Activated naive CD4-positive, alpha-beta T cell (primary cell): ENCODE data around the gene ENPEP.
"Not testable (repeated sequence)": the region's sequence is repeated elsewhere in the genome, so short reads cannot be mapped to it uniquely, and the experiment has no call there.

Experiments
- DNase-seq, 4 experiments: peaks; one replicate each; lab custom pipeline; 2025; lab: John Stamatoyannopoulos, UW

The ENPEP gene

DNA sequence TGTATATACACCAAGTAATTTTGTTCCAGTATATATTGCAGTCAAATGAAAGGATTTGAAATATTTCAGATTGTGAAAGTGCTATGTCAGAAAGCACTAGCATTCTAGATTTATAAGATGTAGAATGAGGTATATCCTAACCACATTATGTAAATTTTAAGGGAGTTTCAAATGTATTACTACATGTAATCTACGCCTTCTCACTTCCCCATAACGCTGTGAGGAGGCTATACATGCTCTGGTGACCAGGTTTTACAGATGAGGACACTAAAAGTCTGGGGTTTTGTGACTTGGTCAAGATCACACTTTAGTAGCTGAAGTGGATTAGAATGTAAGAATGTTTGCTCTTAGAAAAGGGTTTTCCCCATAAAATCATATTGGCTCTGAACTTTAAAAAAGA is 8.1 kb downstream of the ENPEP start:
- no peak for DNase-seq

DNA sequence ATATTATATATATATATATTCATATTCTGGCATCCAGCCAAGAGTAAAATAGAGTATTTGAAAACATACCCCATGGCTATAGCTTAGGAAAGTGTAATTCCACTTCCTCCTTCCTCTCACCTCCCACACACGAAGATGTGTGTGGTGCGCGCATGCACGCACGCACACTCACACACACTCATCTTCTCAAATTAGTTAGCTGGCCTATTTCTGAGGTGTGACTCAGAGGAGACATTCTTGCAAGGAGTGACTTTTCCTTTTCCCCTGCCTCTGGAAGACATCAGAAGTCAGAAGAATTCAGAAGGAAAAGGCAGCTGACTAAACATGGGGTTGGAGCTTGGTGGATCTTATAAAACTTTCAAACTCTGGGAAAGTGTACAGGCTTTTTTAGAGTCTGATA is 8.8 kb downstream of the ENPEP start:
- DNase-seq: no peak

DNA sequence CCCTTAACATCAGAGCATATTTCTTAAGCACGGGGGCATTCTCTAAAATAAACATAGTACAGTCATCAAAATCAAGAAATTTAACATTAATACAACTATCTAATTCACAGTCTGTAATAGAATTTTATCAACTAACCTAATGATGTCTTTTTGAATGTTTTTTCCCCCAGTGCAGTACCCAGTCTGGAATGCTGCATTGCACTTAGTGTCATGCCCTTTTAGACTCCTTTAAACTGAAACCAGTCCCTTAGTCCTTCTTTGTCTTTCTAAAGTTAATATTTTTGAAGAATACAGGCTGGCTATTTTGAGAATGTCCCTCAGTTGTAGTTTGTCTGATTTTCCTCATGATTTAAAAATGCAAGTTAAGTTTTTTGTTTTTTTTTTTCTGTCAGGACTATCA is 9.5 kb downstream of the ENPEP start:
- no peak for DNase-seq

DNA sequence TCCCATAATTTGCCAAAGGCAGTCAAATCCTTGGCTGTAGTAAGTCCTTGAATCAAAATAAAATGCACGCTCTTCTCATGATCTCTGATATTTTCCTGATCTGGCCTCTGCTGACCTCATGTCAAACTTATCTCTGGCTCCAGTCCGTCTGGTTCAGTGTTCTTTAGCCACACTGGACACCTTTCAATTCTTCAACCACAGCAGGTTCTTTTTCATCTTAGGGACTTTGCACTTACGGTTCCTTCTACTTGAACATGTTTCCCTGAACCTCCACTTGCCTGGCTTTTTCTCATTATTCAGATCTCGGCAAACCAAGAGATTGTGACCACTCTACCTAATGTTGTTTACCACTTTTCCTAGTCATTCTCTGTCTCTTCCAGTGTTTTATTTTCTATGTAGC is 10.3 kb downstream of the ENPEP start:
- DNase-seq: no peak

DNA sequence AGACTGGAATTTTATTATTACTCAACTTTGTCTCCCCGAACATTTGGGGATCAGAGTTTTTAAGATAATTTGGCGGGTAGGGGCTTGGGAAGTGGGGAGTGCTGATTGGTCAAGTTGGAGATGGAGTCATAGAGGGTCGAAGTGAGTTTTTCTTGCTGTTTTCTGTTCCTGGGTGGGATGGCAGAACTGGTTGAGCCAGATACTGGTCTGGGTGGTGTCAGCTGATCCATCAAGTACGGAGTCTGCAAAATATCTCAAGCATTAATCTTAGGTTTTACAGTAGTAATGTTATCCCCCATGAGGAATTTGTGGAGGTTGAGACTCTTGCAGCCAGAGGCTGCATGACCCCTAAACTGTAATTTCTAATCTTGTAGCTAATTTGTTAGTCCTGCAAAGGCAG is 10.9 kb downstream of the ENPEP start:
- not testable (repeated sequence) for DNase-seq

DNA sequence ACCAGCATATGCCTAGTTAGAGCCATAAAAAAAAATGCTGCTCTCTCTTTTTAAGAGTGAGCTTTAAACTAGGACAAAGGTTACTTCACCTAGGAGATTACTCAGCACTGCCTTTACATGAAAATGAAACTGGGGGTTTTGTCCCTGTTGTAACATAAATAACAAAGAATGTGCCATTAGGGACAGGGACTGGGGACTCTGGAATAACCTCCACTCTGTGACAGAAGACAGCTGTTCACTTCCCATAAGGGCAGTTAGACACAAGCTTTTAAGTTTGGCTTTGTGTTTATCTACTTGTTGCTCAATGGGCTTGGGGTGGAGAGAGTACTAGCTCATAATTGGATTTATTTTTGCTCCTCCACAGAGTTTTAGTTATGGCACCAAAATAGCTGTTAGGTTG is 11.9 kb downstream of the ENPEP start:
- no peak for DNase-seq

DNA sequence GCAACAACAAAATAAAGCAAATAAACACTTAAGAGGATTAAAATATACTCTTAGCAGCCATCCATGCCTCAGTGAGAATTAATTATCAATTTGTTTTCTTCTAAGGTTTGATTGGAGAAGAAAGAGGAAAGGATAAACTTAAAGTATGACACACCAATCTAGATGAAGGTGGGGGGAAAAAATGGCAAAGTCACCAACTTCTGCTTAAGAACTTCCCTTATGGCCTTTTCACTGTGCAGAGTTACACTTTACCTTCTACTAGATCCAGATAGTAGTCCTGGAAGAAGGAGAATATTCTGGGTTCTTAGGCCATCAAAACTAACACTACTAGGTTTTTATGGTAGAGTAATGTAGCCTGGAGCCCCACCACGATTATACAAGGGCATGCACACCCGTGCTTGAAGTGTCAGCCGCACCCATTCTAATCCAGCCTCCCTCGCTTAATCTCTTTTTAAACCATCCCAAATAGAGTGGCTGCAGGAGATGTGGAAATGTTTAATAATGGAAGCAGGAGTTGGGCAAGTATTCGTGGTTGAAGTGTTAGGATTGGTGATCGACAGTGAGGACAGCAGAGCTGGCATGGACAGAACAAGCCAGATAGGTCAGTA is 14.1 kb downstream of the ENPEP start:
- no peak for DNase-seq

DNA sequence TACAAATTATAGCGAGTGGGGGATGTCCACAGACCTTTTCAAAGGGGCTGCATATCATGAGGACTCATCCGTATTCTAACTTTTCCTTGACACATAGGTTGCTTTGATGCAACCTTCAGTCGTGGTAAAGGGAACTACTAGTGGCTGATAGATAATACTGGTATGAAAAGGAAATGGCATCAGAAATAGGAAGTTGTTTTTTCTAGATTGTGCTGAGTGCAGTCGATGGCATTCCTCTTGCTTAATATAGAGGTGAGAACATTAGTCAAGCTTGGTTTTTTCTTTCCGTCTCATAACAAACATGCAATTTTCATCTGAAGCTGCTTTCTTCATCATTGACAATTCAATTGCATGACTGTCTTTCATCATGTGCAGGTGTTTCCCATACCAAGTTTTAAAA is 16.6 kb downstream of the ENPEP start:
- DNase-seq: no peak

DNA sequence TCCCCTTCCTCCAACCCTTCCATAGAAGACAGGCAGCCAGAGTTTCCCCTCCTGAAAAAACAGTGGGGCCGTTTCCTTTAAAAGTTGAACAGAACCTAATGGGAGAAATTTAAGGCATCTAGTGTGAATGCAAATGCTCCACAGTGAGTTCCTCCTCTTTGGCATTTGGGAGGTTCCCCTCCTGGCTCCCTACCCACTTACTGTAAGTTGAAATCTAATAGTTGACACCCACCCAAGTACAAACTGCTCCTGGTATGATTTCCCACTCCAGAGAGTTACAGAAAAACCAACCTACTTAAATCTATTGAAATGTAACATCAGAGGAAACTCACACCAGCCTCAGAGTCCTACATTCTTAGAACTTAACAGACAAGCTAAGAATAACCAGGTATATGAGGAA is 17.6 kb downstream of the ENPEP start:
- no peak for DNase-seq

DNA sequence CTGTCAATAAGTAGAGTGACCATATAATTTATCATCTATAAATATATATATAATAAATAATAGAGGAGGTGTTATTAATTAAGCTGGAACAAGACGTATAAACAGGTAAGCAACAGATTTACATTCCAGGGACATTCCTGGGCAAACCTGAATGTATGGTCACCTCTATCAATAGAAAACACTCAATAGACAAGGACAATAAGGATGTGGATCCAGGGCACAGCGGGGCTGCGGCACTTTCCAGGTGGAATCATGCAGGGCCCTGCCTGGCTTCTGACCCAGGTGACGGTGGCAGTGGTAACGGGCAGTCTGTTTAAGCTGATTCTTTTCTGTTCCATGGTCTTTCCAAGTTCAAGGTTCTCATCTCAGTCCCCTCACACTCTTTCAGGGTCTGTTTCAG is 22.5 kb downstream of the ENPEP start:
- no peak for DNase-seq

DNA sequence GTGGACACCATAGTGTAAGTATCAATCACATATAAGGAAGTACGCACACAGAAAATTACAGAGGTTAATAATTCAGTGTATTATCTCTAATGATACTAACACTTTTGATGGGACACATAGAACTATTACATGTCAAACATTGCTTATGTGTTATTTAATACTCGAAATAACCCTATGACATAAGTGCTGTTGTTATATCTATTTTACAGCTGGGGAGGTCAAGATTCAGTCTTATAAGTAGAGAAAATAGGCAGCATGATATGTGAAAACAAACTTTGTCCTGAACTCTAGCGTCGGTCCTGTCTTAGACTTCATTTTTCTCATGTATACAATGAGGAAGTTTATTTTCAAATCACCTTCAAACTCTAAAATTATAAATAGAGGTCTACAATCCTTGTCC is 23.2 kb downstream of the ENPEP start:
- DNase-seq: no peak

DNA sequence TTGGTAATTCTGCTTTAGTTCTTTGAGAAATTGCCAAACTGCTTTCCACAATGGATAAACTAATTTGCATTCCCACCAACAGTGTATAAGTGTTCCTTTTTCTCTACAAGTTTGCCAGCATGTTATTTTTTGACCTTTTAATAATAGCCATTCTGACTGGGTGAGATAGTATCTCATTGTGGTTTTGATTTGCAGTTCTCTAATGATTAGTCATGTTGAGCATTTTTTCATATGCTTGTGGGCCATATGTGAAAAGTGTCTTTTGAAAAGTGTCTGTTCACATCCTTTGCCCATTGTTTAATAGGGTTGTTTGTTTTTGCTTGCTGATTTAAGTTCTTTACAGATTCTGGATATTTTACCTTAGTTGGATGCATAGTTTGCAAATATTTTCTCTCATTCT is 25.9 kb downstream of the ENPEP start:
- no peak for DNase-seq

DNA sequence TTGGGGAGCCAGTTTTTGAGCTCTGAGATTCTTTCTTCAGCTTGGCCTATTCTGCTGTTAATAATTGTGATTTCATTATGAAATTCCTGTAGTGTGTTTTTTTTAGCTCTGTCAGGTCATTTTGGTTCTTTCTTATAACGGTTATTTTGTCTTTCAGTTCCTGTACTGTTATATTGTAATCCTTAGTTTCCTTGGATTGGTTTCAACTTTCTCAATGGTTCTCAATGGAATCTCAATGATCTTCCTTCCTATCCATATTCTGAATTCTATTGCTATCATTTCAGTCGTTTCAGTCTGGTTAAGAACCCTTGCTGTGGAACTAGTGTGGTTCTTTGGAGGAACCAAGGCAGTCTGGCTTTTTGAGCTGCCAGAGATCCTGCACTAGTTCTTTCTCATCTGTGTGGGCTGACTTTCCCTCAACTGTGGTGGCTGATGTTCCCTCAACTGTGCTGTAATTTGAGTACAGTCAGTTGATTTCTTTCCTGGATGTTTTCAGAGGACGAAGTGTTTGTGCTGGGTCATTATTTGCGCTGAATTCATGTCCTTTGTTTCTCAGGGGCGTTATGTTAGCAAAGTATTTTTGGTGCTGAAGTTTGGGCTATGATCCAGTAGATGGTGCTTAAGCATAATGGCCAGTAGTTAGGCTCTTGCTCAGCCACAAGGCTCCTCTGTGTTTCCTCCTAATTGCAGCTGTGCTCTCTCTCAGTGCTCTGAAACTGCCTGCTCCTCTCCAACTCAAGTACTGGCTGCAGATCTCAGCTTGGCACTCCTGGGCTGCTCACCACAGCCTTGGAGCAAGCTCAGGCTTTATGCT is 27.5 kb downstream of the ENPEP start:
- DNase-seq: no peak

DNA sequence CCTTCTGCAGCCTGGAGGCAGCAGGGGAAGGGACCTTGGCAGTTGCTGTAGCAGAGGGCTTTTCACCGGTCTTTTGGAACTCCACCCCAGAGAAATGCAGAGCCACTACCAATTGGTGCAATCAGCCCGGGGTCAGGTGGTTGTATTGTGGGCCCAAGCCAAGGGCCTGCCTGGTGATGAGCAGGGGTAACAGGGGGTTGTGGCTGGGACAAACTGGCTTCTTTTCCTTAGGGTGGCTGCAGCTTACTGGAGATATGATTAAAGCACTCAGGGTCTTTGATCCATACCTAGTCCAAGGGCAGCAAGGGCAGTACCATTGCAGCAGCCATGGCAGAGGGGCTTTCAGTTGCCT is 28.1 kb downstream of the ENPEP start:
- DNase-seq: no peak

DNA sequence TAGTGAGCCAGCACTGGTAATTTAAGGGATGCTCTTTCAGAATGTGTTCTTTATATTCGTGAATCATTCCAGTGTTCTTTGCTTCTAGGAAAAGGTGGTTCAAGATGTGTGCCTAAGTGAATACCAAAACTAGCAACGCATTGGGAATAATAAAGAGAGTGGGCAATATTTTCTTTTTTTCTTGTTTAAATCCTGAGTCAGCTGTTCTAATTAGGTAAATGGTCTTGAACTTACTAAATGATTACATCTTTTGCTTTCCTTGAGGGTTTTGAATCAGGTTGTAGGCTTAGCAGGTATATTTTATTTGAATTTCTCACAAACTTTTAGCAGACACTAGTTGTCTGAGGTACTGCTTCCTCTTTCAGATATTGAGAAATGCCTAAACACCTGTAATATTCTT is 29.5 kb downstream of the ENPEP start:
- no peak for DNase-seq

DNA sequence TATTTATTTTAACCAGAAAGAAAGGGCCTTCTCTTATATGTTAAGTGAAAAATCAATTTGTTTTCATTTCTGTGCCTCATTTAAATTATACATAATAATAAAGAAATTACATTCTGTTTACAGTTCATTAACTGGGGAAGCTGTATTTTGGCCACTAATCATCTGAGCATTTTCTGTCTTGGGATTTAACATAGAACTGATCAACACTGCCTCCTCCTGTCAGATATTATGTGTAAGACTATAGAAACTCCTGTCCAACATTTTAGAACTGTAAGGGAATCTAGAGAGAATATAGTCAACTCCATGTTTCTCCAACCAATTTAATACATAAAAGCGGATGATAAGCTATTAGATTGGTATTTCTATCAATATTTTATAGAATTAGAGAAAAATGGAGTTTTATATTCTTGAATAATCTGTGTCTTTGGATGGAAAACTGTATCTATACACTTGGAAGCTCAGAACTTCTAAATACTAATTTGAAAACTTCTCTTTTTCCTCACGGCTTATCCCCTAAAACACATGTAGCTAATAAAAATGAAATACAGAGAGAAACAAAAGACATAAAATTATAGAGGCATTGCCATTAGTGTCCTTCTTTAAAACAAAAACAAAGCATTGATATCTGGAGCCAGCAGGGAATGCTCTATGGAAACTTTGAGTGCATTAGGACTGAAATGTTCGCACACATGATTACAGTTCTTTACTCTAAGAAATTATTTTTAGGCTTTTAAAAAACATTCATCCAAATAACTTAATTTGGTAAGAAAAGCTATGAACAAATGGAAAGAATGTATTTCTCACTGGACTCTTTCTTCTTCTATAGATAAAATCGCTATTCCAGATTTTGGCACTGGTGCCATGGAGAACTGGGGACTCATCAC is 33.1 kb downstream of the ENPEP start:
- no peak for DNase-seq

DNA sequence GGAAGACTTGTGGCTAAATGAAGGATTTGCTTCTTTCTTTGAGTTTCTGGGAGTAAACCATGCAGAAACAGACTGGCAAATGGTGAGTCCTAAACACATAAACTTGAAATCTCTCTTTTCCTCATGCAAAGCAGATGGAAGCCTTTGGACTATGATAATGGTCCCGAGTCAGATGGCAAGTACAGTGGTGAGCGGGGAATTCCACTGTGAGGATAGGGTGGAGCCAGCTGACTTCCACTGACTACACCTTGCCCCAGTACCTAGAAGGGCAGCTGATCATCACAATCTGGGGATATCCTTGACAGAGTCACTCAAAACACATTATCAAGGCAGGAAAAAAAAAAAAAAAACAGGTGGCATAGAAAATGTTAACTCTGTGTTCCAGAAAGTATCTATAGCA is 34.3 kb downstream of the ENPEP start:
- DNase-seq: no peak

DNA sequence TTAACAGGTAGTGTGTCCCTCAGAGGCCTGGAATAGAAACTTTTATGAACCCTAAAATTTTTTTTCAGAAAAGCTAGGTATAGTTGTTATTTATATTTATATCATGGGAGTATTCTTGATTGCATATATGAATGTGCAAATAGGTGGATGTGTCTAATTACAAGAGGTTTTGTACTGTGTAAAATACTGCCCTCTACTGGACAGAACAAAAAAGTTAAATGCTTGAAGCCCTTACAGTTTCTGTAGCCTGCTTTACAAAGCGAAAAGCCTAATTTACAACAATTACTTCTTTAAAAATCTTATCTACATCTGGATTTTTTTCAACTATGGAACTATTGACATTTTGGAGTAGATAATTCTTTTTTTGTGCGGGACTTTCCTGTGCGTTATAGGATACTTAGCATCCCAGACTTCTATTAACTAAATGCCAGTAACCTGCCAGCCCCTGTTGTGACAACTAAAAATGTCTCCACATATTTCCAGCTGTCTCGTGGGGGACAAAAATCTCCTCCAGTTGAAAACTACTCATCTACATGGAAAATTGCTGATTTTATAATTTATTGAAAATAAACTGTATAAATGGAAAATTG is 35.1 kb downstream of the ENPEP start:
- no peak for DNase-seq

DNA sequence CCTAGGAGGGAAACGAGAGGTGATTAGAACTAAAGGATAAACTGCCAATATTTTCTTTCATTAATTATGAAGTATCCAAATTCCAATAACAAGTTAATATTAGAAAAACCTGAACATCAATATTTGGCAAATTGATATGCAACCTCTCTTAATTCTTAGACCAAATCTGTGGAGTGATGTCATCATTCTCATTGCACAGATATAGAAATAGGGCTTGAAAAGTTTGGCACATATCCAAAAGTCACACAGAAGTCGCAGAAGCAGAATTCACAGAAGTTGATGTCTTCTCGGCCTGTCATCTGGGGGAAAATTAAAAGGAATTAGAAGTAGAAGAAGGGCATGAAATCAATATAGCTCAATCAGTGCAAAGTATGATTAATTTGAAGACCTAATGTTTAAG is 36.9 kb downstream of the ENPEP start:
- no peak for DNase-seq

DNA sequence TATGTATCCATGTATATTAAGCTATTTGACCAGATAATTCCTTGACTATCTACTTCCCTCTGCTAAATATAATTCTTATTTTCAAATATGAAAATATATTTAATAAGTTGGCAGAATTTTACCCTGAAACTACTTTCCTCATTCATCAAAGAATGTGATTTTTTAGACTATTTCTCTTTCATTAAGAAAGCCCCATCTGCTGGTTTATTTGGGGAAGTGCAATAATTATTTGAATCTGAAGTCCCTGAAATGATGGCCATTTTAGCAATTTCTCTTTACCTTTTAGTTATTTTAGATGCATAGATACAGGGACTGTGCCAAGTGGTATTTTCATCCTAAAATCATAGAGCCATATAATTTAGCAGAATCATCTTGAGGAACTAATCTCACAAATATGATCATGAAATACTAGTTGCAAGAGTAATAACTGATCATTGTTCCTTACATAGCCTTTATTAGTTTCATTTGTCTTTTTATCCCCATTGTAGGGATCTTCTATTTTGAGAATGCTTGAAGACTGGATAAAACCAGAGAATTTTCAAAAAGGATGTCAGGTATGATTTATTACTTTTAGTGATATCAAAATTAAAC is 39.0 kb downstream of the ENPEP start:
- no peak for DNase-seq

DNA sequence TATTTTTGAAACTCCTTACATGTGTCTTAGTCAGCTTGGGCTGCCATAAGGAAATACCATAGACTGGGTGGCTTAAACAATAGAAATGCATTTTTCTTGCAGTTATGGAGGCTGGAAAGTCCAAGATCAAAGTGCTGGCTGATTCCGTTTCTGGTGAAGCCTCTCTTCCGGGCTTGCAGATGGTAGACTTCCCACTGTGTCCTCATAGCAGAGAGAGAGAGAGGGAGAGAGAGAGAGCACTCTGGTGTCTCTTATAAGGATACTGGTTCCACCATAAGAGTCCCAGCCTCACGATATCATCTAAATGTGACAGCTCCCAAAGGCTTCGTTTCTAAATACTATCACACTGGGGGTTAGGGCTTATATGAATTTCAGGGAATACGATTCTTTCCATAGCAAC is 39.7 kb downstream of the ENPEP start:
- DNase-seq: no peak
